Keratinocyte (primary cell): ENCODE data around the gene PPP2R5C. TPM values are rescaled to one million over a fixed set of nuclear protein-coding genes. Genes with fewer than 3 reads are reported as not detected.

ENCODE experiments used
- DNase-seq: peaks from one replicate; pipeline ENCODE4 v3.0.0-alpha.2; 2011; ENCODE audit warnings: low read depth, missing footprints, low spot score
- FAIRE-seq: peaks from 2 replicates; lab custom pipeline; 2011; peaks lifted over from hg19 to GRCh38; lab: Jason Lieb, UNC
- H2AFZ ChIP-seq: 2 replicates; pipeline ENCODE4 v1.6.0; 2012; ENCODE audit warnings: low read length, control low read depth, inconsistent platforms; ENCODE audit not compliant: control insufficient read depth
- H3K27ac ChIP-seq: 2 replicates; pipeline ENCODE4 v1.5.1; 2011; ENCODE audit warnings: low read length; ENCODE audit not compliant: control insufficient read depth, insufficient read depth
- H3K27me3 ChIP-seq: 3 replicates; pipeline ENCODE4 v1.6.0; 2011; ENCODE audit warnings: low read length; ENCODE audit not compliant: control insufficient read depth, insufficient read depth; ENCODE audit errors: extremely low read depth
- H3K36me3 ChIP-seq, 2 experiments: 2 replicates in 1 of 2; 3 replicates in 1 of 2; pipeline ENCODE4 v1.5.1; 2011; ENCODE audit warnings: low read length in 2 of 2, mild to moderate bottlenecking in 1 of 2; ENCODE audit not compliant: control insufficient read depth in 2 of 2, insufficient read depth in 2 of 2; ENCODE audit errors: extremely low read depth in 1 of 2
- H3K4me1 ChIP-seq: 3 replicates; pipeline ENCODE4 v1.5.1; 2011; ENCODE audit warnings: low read length; ENCODE audit not compliant: control insufficient read depth, insufficient read depth; ENCODE audit errors: extremely low read depth
- H3K4me2 ChIP-seq: 3 replicates; pipeline ENCODE4 v1.6.0; 2011; ENCODE audit warnings: low read depth, low read length; ENCODE audit not compliant: control insufficient read depth, insufficient read depth; ENCODE audit errors: extremely low read depth
- H3K4me3 ChIP-seq, 3 experiments: fragments of 200-600 bp in 1 of 3; sonication (generic) in 1 of 3; 2 replicates in 2 of 3; 3 replicates in 1 of 3; pipeline ENCODE4 v1.5.1; 2011 to 2016; ENCODE audit warnings: low read length in 3 of 3, mild to moderate bottlenecking in 3 of 3, control low read depth in 2 of 3, inconsistent platforms in 1 of 3, low read depth in 1 of 3, mixed read lengths in 1 of 3, mixed run types in 1 of 3, moderate library complexity in 1 of 3; ENCODE audit not compliant: control insufficient read depth in 2 of 3, insufficient read depth in 2 of 3; ENCODE audit errors: extremely low read depth in 1 of 3
- H3K79me2 ChIP-seq: 2 replicates; pipeline ENCODE4 v1.6.0; 2012; ENCODE audit warnings: low read length; ENCODE audit not compliant: control insufficient read depth, insufficient read depth
- H3K9ac ChIP-seq: 3 replicates; pipeline ENCODE4 v1.6.0; 2011; ENCODE audit warnings: low read length; ENCODE audit not compliant: control insufficient read depth, insufficient read depth; ENCODE audit errors: extremely low read depth
- H3K9me1 ChIP-seq: 3 replicates; pipeline ENCODE4 v1.6.0; 2011; ENCODE audit warnings: low read length; ENCODE audit not compliant: control insufficient read depth, insufficient read depth; ENCODE audit errors: extremely low read depth
- H3K9me3 ChIP-seq: 2 replicates; pipeline ENCODE4 v1.5.1; 2012; ENCODE audit warnings: low read depth, low read length; ENCODE audit not compliant: control insufficient read depth
- H4K20me1 ChIP-seq: 3 replicates; pipeline ENCODE4 v1.6.0; 2011; ENCODE audit warnings: low read length; ENCODE audit not compliant: control insufficient read depth, insufficient read depth; ENCODE audit errors: extremely low read depth
- EZH2 ChIP-seq: IDR thresholded peaks from one replicate; pipeline ENCODE4 v1.6.1; 2012; ENCODE audit warnings: inconsistent platforms, mild to moderate bottlenecking, low read length, moderate library complexity
- dilution Hi-C: fragments of 300-500 bp; cut with MboI; formaldehyde crosslinking; loops from one replicate; pipeline ENCODE4 v1.7.0; 2020; ENCODE audit warnings: low sequenced_read_pairs; ENCODE audit not compliant: extremely low pct_ligation_motif_present
- polyA plus RNA-seq, 5 experiments: library from polyadenylated mRNA; depleted of rRNA in 3 of 5; stranded (reverse) in 3 of 5; stranded (forward) in 1 of 5; unstranded in 1 of 5; fragments of >200 nt; gene quantifications; 1 replicate in 1 of 5; 2 replicates in 3 of 5; 3 replicates in 1 of 5; pipeline versions ENCODE4 v1.2.1 to v1.2.3, GENCODE V29; 2011 to 2012; ENCODE audit warnings: missing spikeins in 2 of 5, low read depth in 1 of 5, low replicate concordance in 1 of 5
- TF ChIP-seq, protein P1 (sequence below), 3 experiments: IDR thresholded peaks in 1 of 3; conservative IDR thresholded peaks in 1 of 3; optimal IDR thresholded peaks in 1 of 3; 2 replicates in 2 of 3; 3 replicates in 1 of 3; pipeline versions ENCODE3 to v1.5.1; 2011; ENCODE audit warnings: low read length in 3 of 3, mild to moderate bottlenecking in 3 of 3, moderate library complexity in 2 of 3, control low read depth in 1 of 3, inconsistent platforms in 1 of 3; ENCODE audit not compliant: insufficient read depth in 2 of 3; ENCODE audit errors: extremely low read depth in 1 of 3

PPP2R5C gene
- polyA plus RNA-seq, 1 donor (not counting 4 experiments of a cell fraction or from before 2014, with no cell fraction given) = 105 TPM

DNA sequence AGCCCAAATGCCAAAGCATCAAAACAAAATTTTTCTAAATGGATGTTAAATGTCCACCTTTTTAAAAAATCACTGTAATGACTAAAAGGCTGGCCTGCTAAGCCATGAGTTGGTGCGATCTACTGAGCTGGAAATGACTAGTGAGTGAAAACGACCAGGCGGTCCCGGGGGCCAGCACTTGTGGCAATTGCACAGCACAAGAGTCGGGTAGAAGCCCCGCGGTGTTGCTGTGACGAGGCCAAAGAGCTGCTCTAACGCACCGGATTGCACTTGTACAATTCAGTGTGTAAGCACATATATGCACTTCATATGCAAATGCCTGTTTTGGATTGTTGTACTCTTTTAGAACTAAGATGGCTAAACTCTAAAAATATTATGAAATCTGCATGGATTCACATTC lies 138.7 kb downstream of the PPP2R5C start:
- dilution Hi-C loops = no loop called here
- TF ChIP-seq, protein P1, sequence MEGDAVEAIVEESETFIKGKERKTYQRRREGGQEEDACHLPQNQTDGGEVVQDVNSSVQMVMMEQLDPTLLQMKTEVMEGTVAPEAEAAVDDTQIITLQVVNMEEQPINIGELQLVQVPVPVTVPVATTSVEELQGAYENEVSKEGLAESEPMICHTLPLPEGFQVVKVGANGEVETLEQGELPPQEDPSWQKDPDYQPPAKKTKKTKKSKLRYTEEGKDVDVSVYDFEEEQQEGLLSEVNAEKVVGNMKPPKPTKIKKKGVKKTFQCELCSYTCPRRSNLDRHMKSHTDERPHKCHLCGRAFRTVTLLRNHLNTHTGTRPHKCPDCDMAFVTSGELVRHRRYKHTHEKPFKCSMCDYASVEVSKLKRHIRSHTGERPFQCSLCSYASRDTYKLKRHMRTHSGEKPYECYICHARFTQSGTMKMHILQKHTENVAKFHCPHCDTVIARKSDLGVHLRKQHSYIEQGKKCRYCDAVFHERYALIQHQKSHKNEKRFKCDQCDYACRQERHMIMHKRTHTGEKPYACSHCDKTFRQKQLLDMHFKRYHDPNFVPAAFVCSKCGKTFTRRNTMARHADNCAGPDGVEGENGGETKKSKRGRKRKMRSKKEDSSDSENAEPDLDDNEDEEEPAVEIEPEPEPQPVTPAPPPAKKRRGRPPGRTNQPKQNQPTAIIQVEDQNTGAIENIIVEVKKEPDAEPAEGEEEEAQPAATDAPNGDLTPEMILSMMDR (optimal IDR thresholded peaks at IDR 0.05 in 1 of 3, IDR thresholded peaks at IDR 0.05 in 1 of 3, conservative IDR thresholded peaks at IDR 0.05 in 1 of 3; ENCODE audit: extremely low read depth in 1 of 3, insufficient read depth in 2 of 3, low read length in 3 of 3) = no peak
- TF ChIP-seq EZH2 = no peak
- DNase-seq (no peak), FAIRE-seq (no peak)
- H4K20me1 ChIP-seq = no peaks in the 10 kb centered on the region
- no peak overlapping the region for H3K4me3 ChIP-seq
- H3K27me3 ChIP-seq = no peaks in the 10 kb centered on the region
- no peak overlapping the region for H2AFZ ChIP-seq
- H3K4me2 ChIP-seq = no peak overlapping the region
- H3K9me3 ChIP-seq = no peaks in the 10 kb centered on the region
- no peaks in the 10 kb centered on the region for H3K9me1 ChIP-seq
- no peaks in the 10 kb centered on the region for H3K79me2 ChIP-seq
- H3K36me3 ChIP-seq = peaks cover 12 to 36% of the 10 kb centered on the region in 2 experiments
- H3K4me1 ChIP-seq = no peaks in the 10 kb centered on the region
- H3K27ac ChIP-seq = no peak overlapping the region
- H3K9ac ChIP-seq = no peak overlapping the region

DNA sequence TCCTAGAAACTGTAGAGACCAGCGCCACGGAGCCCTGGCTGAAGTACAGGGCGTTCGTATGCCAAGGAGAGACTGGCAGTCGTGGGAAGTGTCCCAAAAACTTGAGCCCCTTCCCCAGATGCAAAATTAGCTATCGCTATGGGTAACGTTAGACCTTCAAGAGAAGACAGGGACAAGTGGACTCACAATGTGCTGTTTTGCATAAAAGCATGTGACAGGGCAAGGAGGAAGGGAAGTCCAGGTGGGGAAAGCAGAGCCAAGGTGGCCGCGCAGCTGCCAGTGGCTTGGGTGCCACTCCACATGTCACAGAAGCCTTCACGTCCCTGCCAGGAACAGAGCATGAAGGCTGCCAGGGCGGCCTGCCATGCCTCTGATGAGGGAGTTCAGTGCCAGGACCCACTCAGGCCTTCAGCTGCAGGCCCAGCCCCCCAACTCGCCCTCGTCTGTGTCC lies 141.6 kb downstream of the PPP2R5C start:
- H3K9ac ChIP-seq = no peak overlapping the region
- H3K4me1 ChIP-seq = no peaks in the 10 kb centered on the region
- H3K79me2 ChIP-seq = no peaks in the 10 kb centered on the region
- H3K9me1 ChIP-seq = no peaks in the 10 kb centered on the region
- H3K27ac ChIP-seq = no peak overlapping the region
- no peak overlapping the region for H2AFZ ChIP-seq
- DNase-seq (no peak), FAIRE-seq (no peak)
- H3K36me3 ChIP-seq = peaks cover 13 to 39% of the 10 kb centered on the region in 2 experiments
- no peaks in the 10 kb centered on the region for H3K27me3 ChIP-seq
- TF ChIP-seq, protein P1 (optimal IDR thresholded peaks at IDR 0.05 in 1 of 3, IDR thresholded peaks at IDR 0.05 in 1 of 3, conservative IDR thresholded peaks at IDR 0.05 in 1 of 3; ENCODE audit: extremely low read depth in 1 of 3, insufficient read depth in 2 of 3, low read length in 3 of 3) = no peak
- TF ChIP-seq EZH2 = no peak
- H4K20me1 ChIP-seq = no peaks in the 10 kb centered on the region
- dilution Hi-C loops = no loop called here
- no peak overlapping the region for H3K4me2 ChIP-seq
- H3K4me3 ChIP-seq = no peak overlapping the region
- no peaks in the 10 kb centered on the region for H3K9me3 ChIP-seq
